Midbrain (tissue), 1 donor: ENCODE results near the gene RIMBP3B.
"Not testable (repeated sequence)": the region's sequence is repeated elsewhere in the genome, so short reads cannot be mapped to it uniquely, and the experiment has no call there.

Experiments used
- DNase-seq: peaks from one replicate; lab custom pipeline; 2025; lab: John Stamatoyannopoulos, UW

The RIMBP3B gene

GRCh38 chr22:21417853-21418252 lies 34.3 kb downstream of the RIMBP3B start:
- DNase-seq, result not testable (repeated sequence)

GRCh38 chr22:21418974-21419638 lies 35.6 kb downstream of the RIMBP3B start:
- DNase-seq, result not testable (repeated sequence)

DNA sequence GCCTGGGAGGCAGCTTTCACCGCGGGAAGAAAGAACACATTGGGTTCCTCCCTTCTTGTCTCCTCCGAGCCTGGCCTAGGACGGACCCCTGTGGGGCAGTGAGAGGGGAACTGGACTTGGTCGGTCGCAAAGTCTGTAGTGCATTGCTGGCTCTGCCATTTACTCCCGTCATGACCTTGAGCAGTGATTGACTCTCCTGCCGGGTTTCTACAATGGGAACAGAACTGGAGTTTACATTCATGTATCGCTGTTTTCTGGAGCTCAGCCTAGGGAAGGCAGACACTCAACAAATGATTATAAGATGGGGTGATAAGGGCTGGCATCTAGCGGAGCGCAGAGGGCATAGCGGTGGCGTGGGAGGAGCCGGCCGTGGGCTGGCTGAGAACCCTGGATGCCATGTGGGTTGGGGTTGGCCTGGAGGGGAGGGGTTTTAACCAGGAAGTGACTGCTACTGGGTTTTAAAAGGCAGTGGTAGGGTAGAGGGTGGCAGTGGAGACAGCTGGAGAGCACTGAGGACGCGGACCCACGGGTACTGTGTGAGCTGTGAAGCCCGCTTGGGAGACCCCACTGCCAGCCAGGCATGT lies 36.7 kb downstream of the RIMBP3B start:
- DNase-seq, result not testable (repeated sequence)

- DNase-seq, result not testable (repeated sequence)
Observed at GRCh38 chr22:21424084-21424709, 40.6 kb downstream of the RIMBP3B start.

DNA sequence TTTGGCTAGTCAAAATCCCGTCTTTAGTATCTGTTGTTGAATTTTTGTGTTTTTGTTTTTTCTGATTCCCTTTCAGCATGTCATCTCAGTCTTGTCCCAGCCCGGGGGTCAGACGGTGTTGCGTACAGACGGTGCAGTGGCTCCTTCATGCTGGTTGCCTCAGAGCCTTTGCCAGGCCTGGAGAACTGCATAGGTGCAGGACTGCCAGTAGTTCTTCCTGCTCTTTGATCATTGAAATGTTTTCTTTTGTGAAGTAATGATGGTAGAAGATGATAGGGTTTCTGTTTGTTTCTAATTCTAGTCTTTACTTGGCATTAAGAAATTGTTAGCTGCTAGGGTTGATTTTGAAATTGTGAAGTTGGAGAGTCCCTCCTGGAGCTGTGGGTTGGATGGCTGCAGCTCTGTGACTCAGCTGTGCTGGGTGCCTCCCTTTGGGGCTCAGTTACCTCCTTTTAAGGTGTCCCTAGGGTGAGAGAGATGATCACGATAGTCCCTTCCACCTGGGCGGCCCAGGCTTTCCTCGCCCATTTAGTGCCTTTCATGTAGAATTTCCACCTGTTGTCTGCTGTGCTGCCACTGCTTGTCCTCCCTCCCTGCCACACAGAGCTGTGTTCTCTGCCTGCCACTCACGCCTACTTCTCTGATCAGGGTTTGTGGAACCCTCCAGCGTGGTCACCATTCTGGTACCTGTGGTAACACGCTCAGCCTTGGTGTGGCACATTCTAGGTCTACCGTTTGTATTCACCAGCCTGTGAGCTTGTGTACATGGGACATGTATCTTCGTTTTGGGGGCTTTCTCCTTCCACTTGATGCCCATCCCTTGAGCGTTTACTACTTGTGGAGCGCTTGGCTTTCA lies 51.1 kb downstream of the RIMBP3B start:
- not testable (repeated sequence) for DNase-seq

- DNase-seq, result not testable (repeated sequence)
Observed at GRCh38 chr22:21435998-21436810, 52.7 kb downstream of the RIMBP3B start.

DNA sequence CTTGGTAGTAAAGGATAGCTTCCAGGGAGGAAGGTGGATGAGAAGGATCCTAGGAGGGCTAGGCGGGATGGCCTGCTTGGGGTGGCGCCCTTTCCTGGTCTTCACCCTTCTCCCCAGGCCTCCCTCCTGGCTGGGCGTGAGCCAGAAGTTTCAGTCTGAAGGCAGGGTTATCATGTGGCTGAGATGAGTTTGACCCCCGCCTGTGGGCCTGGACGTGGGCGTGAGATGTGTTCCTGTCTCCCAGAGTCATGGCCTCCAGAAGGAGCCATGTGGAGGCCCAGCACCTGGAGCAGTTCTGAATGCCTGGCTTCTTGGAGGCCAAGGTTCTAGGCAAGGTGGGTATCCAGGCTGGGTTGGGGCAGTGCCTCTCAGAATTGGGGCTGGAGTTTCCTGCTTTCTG lies 54.5 kb downstream of the RIMBP3B start:
- DNase-seq, result not testable (repeated sequence)
